ENCODE measurements around the gene CBX5. TPM values are rescaled to one million over a fixed set of nuclear protein-coding genes. Genes with fewer than 3 reads are reported as not detected.

Gene CBX5
- total RNA-seq, 2 donors from 2014 or later: 49.9 to 52.8 TPM

GRCh38 chr12:54206791-54207190 is 73.1 kb downstream of the CBX5 start:
- Histone ChIP-seq H3K4me3 (no peak overlapping the region), H3K27me3 (replicated peaks; ENCODE audit: insufficient read depth) (peaks cover 3% of the 10 kb centered on the region), H3K4me1 (replicated peaks) (no peaks in the 10 kb centered on the region), H3K9me3 (no peaks in the 10 kb centered on the region), H3K36me3 (no peaks in the 10 kb centered on the region), H3K27ac (no peak overlapping the region)
- 80% methylated on average over 1 of the region's 1 CpG for WGBS
- no peak for DNase-seq (ENCODE audit: low spot score)
- intact Hi-C loops (cut with DNase I): no loop called here
- TF ChIP-seq CTCF (IDR thresholded peaks at IDR 0.05): no peak
- TF ChIP-seq POLR2A (IDR thresholded peaks at IDR 0.05): no peak
- no peak for TF ChIP-seq POLR2AphosphoS5 (IDR thresholded peaks at IDR 0.05)

- no peaks in the 10 kb centered on the region for H3K4me1 ChIP-seq (replicated peaks)
- no peak for DNase-seq (ENCODE audit: low spot score)
- no peaks in the 10 kb centered on the region for H3K36me3 ChIP-seq
- TF ChIP-seq POLR2A (IDR thresholded peaks at IDR 0.05) (no peak), CTCF (IDR thresholded peaks at IDR 0.05) (no peak)
- intact Hi-C loops (cut with DNase I): no loop called here
- H3K27ac ChIP-seq: no peak overlapping the region
- no peaks in the 10 kb centered on the region for H3K9me3 ChIP-seq
- no peak overlapping the region for H3K4me3 ChIP-seq
- peaks cover 9% of the 10 kb centered on the region for H3K27me3 ChIP-seq (replicated peaks; ENCODE audit: insufficient read depth)
- WGBS: 90% methylated on average over 7 of the region's 7 CpGs
Measured at GRCh38 chr12:54204316-54204715, 75.6 kb downstream of the CBX5 start.

GRCh38 chr12:54201001-54201794 is 78.7 kb downstream of the CBX5 start:
- peak; percentile 33 for DNase-seq (ENCODE audit: low spot score)
- TF ChIP-seq POLR2AphosphoS5 (IDR thresholded peaks at IDR 0.05): no peak
- TF ChIP-seq CTCF (IDR thresholded peaks at IDR 0.05): peak; percentile 86 to 94 (median 93)
- TF ChIP-seq POLR2A (IDR thresholded peaks at IDR 0.05): no peak
- Histone ChIP-seq H3K9me3 (no peaks in the 10 kb centered on the region), H3K27me3 (replicated peaks; ENCODE audit: insufficient read depth) (peaks cover 12% of the 10 kb centered on the region), H3K36me3 (no peaks in the 10 kb centered on the region), H3K27ac (no peak overlapping the region), H3K4me1 (replicated peaks) (no peaks in the 10 kb centered on the region), H3K4me3 (no peak overlapping the region)
- intact Hi-C loops (cut with DNase I): no loop called here
- WGBS: 26% methylated on average over 8 of the region's 8 CpGs

GRCh38 chr12:54200412-54200811 is 79.5 kb downstream of the CBX5 start:
- Histone ChIP-seq H3K27me3 (replicated peaks; ENCODE audit: insufficient read depth) (peaks cover 17% of the 10 kb centered on the region), H3K4me1 (replicated peaks) (no peaks in the 10 kb centered on the region), H3K9me3 (no peaks in the 10 kb centered on the region), H3K36me3 (no peaks in the 10 kb centered on the region), H3K27ac (no peak overlapping the region), H3K4me3 (no peak overlapping the region)
- 85% methylated on average over 5 of the region's 5 CpGs for WGBS
- intact Hi-C loops (cut with DNase I): no loop called here
- no peak for TF ChIP-seq CTCF (IDR thresholded peaks at IDR 0.05)
- no peak for TF ChIP-seq POLR2A (IDR thresholded peaks at IDR 0.05)
- no peak for TF ChIP-seq POLR2AphosphoS5 (IDR thresholded peaks at IDR 0.05)
- no peak for DNase-seq (ENCODE audit: low spot score)

GRCh38 chr12:54199917-54200316 is 80.0 kb downstream of the CBX5 start:
- no peak for DNase-seq (ENCODE audit: low spot score)
- H3K4me1 ChIP-seq (replicated peaks): no peaks in the 10 kb centered on the region
- intact Hi-C loops (cut with DNase I): no loop called here
- no peaks in the 10 kb centered on the region for H3K36me3 ChIP-seq
- TF ChIP-seq CTCF (IDR thresholded peaks at IDR 0.05) (no peak), POLR2A (IDR thresholded peaks at IDR 0.05) (no peak), POLR2AphosphoS5 (IDR thresholded peaks at IDR 0.05) (no peak)
- no peak overlapping the region for H3K4me3 ChIP-seq
- peaks cover 17% of the 10 kb centered on the region for H3K27me3 ChIP-seq (replicated peaks; ENCODE audit: insufficient read depth)
- 58% methylated on average over 3 of the region's 3 CpGs for WGBS
- no peak overlapping the region for H3K27ac ChIP-seq
- no peaks in the 10 kb centered on the region for H3K9me3 ChIP-seq

Data from prostate gland (tissue), 2 donors.